ENCODE data around the gene EDA. TPM values are rescaled to one million over a fixed set of nuclear protein-coding genes. Genes with fewer than 3 reads are reported as not detected.
"Not testable (repeated sequence)": the region's sequence is repeated elsewhere in the genome, so short reads cannot be mapped to it uniquely, and the experiment has no call there.

Gene EDA
- total RNA-seq, 1 donor from 2014 or later, result 4.8 TPM

- DNase-seq (ENCODE audit: low spot score), result no peak
Measured at GRCh38 chrX:69746051-69746450, 130.1 kb downstream of the EDA start.

DNA sequence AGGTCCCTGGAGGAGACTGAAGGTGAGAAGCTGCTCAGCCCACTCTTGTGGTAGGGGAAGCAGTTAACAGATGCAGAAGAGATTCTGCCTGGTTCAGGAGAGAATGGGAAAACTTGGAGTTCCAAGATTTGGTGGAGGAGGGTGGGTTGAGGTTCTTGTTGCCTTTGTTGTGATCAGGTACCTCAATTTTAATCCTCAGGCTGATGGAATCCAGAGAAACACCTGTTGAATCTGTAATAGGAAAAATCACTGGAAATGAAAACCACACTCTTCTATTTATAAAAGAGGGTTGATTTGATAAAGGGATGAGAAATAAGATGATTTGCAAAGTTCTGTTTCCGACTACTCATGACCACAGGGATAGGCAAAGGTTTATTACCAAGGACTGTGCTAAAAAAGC, 132.1 kb downstream of the EDA start:
- DNase-seq (ENCODE audit: low spot score), result no peak

DNA sequence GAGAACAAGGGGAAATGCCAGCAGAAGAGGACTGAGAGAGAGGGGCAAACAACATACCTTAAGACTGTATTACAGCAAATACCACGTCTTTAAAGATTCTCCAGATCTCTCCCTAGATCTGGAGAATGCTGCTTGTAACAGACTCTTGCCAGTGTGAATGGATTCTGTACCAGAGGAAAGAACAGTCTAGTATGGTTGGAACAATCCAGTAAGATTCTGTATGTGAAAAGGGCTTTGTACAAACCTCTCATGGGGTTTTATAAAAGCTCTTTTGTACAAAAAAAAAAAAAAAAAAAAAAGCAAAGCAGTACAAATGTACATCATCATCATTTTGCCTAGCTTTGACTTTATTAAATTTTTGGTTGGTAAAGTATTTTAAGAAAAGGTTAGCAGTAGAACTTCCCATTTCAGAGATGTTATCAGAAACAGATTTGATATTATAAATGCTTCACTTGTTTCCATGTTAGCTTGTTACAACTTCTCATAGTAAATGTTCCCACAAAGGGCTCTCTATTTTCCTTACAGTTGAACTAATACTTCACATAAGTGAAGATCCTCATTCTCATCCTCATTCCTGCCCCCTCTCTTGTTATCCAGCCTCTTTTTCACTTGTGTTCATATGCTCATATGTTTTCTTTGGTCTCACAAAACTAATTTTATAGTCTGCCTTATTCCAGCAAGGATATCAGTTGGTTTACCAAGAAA, 144.2 kb downstream of the EDA start:
- no peak for DNase-seq (ENCODE audit: low spot score)

DNA sequence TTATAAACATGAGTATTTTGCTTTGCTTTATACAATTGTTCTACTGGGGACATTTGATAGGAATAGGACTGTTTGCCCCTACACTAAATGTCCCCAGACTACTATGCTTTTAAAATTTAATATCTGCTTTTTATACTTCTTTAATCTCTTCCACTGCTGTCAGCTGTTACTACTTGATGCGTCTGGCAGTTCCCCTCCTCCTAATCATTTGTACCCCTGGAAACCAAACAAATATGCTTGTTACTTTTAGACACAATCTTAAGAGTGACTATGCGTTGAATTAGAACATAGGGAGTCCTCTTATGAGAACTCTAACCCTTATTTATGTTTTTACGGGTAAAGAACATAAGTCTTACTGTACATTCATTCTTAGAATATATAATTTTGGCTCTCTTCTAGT, 145.7 kb downstream of the EDA start:
- DNase-seq (ENCODE audit: low spot score), result no peak

DNA sequence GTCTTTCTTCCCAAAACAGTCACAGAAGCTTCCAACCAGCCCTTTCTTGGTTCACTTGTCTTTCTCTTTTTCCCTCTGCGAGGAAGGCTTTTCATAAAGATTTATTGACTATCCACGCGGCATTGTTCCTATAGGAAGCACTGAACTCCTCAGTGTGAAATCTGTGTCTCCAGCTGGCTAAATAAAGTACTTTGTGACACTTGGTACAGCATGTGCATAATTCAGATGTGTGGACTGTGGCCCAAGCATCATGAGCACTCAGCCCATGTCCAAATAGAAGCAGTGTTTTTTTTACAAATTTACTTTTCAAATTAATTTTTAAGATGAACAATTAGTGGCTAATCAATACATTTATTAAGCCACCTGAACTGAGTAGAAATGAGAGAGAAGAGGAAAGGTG, 146.4 kb downstream of the EDA start:
- no peak for DNase-seq (ENCODE audit: low spot score)

GRCh38 chrX:69793260-69793935, 177.5 kb downstream of the EDA start:
- DNase-seq (ENCODE audit: low spot score), result no peak

DNA sequence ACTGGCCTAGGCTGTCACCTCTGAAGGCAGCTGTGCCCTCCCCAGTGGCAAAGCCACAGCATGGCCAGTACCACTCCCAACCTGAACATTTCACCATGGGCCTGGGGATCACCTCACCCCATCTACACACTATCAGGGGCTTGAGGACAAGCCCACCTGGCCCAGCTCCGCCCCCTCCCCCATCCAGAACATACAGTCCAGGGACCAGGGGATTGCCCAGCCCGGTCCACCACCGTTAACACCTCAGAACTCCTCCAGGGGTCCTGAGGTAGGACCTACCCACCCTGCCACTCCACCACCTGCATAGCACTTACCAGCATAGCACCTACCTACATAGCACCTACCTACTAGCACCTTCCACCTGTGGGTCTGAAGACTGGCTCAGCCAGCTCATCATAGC, 179.8 kb downstream of the EDA start:
- no peak for DNase-seq (ENCODE audit: low spot score)

- DNase-seq (ENCODE audit: low spot score), result no peak
Measured at GRCh38 chrX:69807400-69807799, 191.5 kb downstream of the EDA start.

GRCh38 chrX:69808375-69808774, 192.5 kb downstream of the EDA start:
- no peak for DNase-seq (ENCODE audit: low spot score)

- DNase-seq (ENCODE audit: low spot score), result no peak
Measured at GRCh38 chrX:69813677-69814076, 197.8 kb downstream of the EDA start.

- no peak for DNase-seq (ENCODE audit: low spot score)
Measured at GRCh38 chrX:69815063-69815462, 199.2 kb downstream of the EDA start.

DNA sequence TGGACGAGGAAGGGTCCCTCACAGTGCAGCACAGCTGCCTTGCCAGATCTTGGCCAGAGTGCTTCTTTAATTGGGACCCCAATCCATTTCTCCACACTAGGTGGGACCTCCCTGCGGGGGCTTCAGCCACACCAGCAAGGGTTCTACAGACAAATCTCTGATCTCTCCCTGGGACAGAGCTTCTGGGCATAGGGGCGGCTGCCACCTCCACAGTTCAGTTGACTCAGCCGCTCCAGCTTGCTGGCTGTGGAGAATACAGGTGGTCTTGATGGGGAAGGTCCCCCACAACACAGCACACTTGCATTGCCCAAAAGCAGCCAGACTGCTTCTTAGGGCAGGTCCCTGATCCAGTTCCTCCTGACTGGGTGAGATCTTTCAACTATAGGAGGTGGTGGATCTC, 199.6 kb downstream of the EDA start:
- DNase-seq (ENCODE audit: low spot score), result no peak

- no peak for DNase-seq (ENCODE audit: low spot score)
Measured at GRCh38 chrX:69844636-69845035, 228.7 kb downstream of the EDA start.

DNA sequence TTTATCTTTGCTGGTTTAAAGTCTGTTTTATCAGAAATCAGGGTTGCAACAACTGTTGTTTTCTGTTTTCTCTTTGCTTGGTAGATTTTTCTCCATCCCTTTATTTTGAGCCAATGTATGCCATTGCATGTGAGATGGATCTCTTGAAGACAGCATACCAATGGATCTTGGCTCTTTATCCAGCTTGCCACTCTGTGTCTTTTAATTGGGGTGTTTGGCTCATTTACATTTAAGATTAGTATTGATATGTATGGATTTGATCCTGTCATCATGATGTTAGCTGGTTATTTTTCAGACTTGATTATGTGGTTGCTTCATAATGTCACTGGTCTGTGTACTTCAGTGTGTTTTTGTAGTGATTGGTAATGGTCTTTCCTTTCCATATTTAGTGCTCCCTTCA, 244.1 kb downstream of the EDA start:
- not testable (repeated sequence) for DNase-seq (ENCODE audit: low spot score)

DNA sequence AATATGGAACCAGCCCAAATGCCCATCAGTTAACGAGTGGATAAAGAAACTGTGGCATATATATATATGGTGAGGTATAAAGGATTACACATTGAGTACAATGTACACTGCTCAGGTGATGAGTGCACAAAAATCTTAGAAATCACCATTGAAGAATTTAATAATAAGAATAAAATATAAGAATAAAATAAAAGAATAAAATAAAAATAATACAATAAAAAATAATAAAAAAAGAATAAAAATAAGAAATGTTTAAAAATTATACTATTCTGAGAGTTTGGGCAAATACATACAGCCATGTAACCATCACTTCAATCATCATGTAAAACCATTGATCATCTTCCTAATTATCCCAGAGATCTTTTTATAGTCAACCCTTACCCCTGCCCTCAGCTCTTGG, 260.3 kb downstream of the EDA start:
- no peak for DNase-seq (ENCODE audit: low spot score)

DNA sequence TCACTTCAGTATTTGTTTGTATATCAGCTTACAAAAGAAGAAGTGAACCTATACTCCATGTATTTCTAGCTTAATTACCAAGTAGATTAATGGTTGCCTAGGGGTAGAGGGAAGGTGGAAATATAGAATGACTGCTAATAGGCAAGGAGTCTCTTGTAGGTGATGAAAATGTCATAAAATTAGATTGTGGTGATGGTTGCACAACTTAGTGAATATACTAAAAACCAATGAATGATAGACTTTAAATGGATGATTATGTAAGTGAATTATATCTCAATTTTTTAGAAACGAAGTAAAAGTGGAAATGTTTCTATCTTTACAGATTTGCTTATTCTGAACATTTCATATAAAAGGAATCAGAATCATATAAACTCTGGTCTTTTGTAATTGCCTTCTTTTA, 268.3 kb downstream of the EDA start:
- no peak for DNase-seq (ENCODE audit: low spot score)

DNA sequence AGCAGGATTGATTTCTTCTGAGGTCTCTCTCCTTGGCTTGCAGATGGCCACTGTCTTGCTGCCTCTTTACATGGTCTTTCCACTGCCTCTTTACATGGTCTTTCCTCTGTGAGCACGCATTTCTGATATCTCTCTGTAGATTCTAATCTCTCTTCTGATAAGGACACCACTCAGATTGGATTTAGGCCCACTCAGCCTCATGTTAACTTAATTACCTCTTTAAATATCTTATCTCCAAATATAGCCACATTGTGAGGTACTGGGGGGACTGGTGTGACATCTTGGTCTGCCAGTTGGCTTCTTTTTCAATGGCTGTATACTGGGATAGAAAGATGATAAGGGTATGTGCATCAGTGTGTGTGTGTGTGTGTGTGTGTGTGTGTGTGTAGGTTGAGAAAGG, 280.1 kb downstream of the EDA start:
- no peak for DNase-seq (ENCODE audit: low spot score)

- no peak for DNase-seq (ENCODE audit: low spot score)
Measured at GRCh38 chrX:69900491-69900890, 284.6 kb downstream of the EDA start.

DNA sequence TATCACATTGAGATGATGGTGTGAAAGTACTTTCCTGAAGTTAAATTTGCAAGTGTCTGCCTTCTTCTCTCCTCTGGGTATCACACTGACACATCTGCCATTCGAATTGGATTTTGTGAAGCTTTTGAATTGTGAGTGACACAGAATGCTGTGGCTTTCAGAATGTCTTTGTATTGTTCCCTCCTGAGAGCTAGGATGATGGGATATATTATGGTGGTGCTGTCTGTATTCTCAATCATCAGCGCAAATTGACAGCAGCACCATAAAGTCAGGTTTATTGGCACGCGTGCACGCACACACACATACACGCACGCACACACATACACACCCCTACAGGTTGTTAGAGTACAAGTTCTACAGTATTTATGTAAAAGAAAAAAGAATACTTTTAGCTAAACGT, 290.5 kb downstream of the EDA start:
- DNase-seq (ENCODE audit: low spot score), result no peak

DNA sequence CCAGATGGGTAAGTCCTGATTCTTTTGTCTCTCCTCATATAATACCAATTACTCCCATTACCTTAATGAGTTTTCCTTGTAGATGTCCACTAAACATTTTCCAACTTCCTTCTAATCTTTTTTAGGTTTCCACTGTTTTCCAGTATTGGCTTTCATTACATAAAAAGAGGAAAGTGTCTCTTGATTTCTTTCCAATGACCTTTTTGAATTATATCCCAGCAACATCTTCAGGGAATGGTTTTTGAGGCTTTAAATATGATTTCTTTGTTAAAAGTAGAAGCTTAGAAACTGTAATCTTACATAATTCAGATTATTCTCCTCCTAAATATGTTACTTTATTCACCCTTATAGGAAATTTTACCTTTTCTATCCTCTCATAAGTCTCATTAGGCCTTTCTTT, 298.9 kb downstream of the EDA start:
- no peak for DNase-seq (ENCODE audit: low spot score)

- no peak for DNase-seq (ENCODE audit: low spot score)
Measured at GRCh38 chrX:69919749-69920148, 303.8 kb downstream of the EDA start.

- no peak for DNase-seq (ENCODE audit: low spot score)
Measured at GRCh38 chrX:69932323-69932722, 316.4 kb downstream of the EDA start.

- DNase-seq (ENCODE audit: low spot score), result no peak
Measured at GRCh38 chrX:69948276-69948797, 332.4 kb downstream of the EDA start.

- no peak for DNase-seq (ENCODE audit: low spot score)
Measured at GRCh38 chrX:69951753-69952152, 335.8 kb downstream of the EDA start.
